ENCODE results near the gene SIGLEC5. TPM values are rescaled to one million over a fixed set of nuclear protein-coding genes. Genes with fewer than 3 reads are reported as not detected.

The SIGLEC5 gene
- total and polyA plus RNA-seq, 2 donors (not counting 3 experiments of a cell fraction or from before 2014, with no cell fraction given), result not detected

DNA sequence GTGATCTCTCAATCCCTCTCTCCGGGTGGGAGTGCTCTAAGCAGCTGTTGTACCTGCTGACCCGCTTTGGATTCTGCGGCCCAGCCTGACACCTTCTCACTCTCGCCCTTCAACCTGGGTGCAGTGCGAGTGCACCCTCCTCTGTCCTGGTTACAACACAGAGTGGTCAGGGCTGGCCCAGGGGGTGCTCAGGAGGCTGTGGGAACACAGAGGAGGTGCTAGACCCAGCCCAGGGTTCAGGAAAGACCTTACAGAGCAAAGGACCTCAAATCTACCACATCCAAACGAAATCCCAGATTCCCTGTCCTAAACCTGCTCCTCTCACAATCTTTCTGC lies 35.5 kb downstream of the SIGLEC5 start:
- Histone ChIP-seq H3K27ac (ENCODE audit: insufficient read depth, low read depth, low read length) (no peak overlapping the region), H4K20me1 (replicated peaks; ENCODE audit: control insufficient read depth, extremely low read depth, insufficient read depth, low read length) (no peaks in the 10 kb centered on the region), H3K4me3 (replicated peaks in 1 of 3; ENCODE audit: insufficient read depth in 1 of 3, low read depth in 1 of 3, low read length in 3 of 3) (peak overlapping the region in 2 of 3 experiments; percentile 33 to 51), H3K9me1 (replicated peaks; ENCODE audit: control insufficient read depth, extremely low read depth, insufficient read depth, low read length) (no peaks in the 10 kb centered on the region), H3K4me2 (ENCODE audit: insufficient read depth, low read length) (peak overlapping the region; percentile 81), H3K9ac (replicated peaks; ENCODE audit: extremely low read depth, insufficient read depth, low read length) (peak overlapping the region; percentile 1), H2AFZ (ENCODE audit: low read depth, low read length) (peak overlapping the region; percentile 82), H3K36me3 (ENCODE audit: control insufficient read depth in 2 of 2, extremely low read depth in 1 of 2, insufficient read depth in 2 of 2, low read length in 2 of 2) (no peaks in the 10 kb centered on the region), H3K27me3 (ENCODE audit: control insufficient read depth in 2 of 2, insufficient read depth in 2 of 2, low read length in 2 of 2) (no peaks in the 10 kb centered on the region), H3K4me1 (ENCODE audit: control insufficient read depth, extremely low read depth, insufficient read depth, low read length) (peaks cover 6% of the 10 kb centered on the region), H3K79me2 (ENCODE audit: control insufficient read depth, insufficient read depth, low read length) (no peaks in the 10 kb centered on the region), H3K9me3 (replicated peaks; ENCODE audit: control insufficient read depth, insufficient read depth, low read length) (no peaks in the 10 kb centered on the region)
- dilution Hi-C loops (cut with MboI; ENCODE audit: extremely low pct_ligation_motif_present, low sequenced_read_pairs) (no loop called here), intact Hi-C loops (cut with micrococcal nuclease) (loop anchor here (1.0 to 2.0 kb wide), 4 partner anchors 23 to 486 kb away; partner anchors contain the start of genes CTU1 and ZNF175)
- POLR2A ChIA-PET, result no interaction called here
- CTCF ChIA-PET, result interaction anchor here (1.1 to 1.3 kb wide), 2 partner anchors 11 to 62 kb away, joined by 4 to 5 read pairs; no protein-coding TSS in a partner anchor
- no TSS peak for BruUV-seq (replicated peaks)
- TF ChIP-seq FOS (IDR thresholded peaks at IDR 0.05; ENCODE audit: borderline replicate concordance, insufficient read depth, low read length) (no peak), GATA2 (IDR thresholded peaks at IDR 0.05; ENCODE audit: insufficient read depth, insufficient read length, low read depth, low read length) (no peak), MYC (IDR thresholded peaks at IDR 0.05; ENCODE audit: low read depth, low read length) (no peak), JUN (IDR thresholded peaks at IDR 0.05; ENCODE audit: borderline replicate concordance, insufficient read depth, insufficient read length, low read depth) (no peak), POLR2A (IDR thresholded peaks at IDR 0.05; ENCODE audit: low read depth, low read length) (no peak)
- TF ChIP-seq, protein P1, sequence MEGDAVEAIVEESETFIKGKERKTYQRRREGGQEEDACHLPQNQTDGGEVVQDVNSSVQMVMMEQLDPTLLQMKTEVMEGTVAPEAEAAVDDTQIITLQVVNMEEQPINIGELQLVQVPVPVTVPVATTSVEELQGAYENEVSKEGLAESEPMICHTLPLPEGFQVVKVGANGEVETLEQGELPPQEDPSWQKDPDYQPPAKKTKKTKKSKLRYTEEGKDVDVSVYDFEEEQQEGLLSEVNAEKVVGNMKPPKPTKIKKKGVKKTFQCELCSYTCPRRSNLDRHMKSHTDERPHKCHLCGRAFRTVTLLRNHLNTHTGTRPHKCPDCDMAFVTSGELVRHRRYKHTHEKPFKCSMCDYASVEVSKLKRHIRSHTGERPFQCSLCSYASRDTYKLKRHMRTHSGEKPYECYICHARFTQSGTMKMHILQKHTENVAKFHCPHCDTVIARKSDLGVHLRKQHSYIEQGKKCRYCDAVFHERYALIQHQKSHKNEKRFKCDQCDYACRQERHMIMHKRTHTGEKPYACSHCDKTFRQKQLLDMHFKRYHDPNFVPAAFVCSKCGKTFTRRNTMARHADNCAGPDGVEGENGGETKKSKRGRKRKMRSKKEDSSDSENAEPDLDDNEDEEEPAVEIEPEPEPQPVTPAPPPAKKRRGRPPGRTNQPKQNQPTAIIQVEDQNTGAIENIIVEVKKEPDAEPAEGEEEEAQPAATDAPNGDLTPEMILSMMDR (IDR thresholded peaks at IDR 0.05; ENCODE audit: extremely low read depth in 1 of 2, insufficient read depth in 1 of 2, low read depth in 1 of 2, low read length in 2 of 2), result no peak
- FAIRE-seq, result no peak
- DNase-seq (ENCODE audit: low read depth, low spot score), result no peak
